Right renal cortex interstitium (tissue), 3 donors: ENCODE results near the gene ZC3H15. TPM values are rescaled to one million over a fixed set of nuclear protein-coding genes. Genes with fewer than 3 reads are reported as not detected.
"Not testable (repeated sequence)": the region's sequence is repeated elsewhere in the genome, so short reads cannot be mapped to it uniquely, and the experiment has no call there.

Experiments used
- DNase-seq, 3 donors: peaks; one replicate each; pipeline ENCODE4 v3.0.0-alpha.2; 2013; ENCODE audit warnings: low read depth in 3 of 3, low spot score in 2 of 3
- polyA plus RNA-seq, 3 donors: library from polyadenylated mRNA; unstranded; fragments of 120-200 nt; gene quantifications; one replicate each; pipeline ENCODE4 v1.2.1, GENCODE V29; 2013; ENCODE audit not compliant: insufficient read length in 3 of 3

Gene ZC3H15
- polyA plus RNA-seq, 3 donors, result 117 to 136 (median 134) TPM

- DNase-seq, result peak in 2 of 3 donors; percentile 43 to 67
These were observed 889 bp downstream of the ZC3H15 start for GRCh38 chr2:186486651-186487647.

GRCh38 chr2:186493564-186494085, 7.6 kb downstream of the ZC3H15 start:
- DNase-seq, result no peak

- no peak for DNase-seq
These were observed 10.3 kb downstream of the ZC3H15 start for GRCh38 chr2:186496401-186496800.

DNA sequence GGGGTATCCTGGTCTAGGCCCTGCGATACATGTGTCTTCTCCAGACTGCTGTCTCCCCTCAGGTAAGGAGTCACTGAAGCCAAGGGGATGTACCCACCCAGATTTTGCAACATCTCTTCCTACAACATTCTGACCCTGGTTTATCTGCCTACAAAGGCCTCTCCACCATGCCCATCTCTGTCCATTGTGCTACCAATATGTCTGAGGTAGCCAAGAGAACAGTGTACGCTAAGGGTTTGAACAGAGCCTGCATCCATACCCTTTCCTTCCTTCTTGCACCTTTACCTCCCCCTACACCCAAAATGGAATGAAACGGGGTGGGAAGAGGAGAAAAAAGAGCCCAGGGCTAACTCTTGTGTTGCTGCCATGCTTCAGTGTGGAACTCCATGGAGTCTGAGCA, 11.9 kb downstream of the ZC3H15 start:
- DNase-seq, result no peak

GRCh38 chr2:186498834-186499233, 12.8 kb downstream of the ZC3H15 start:
- DNase-seq, result no peak

- no peak for DNase-seq
These were observed 18.0 kb downstream of the ZC3H15 start for GRCh38 chr2:186503827-186504606.

- DNase-seq, result no peak
These were observed 22.2 kb downstream of the ZC3H15 start for GRCh38 chr2:186508263-186508662.

DNA sequence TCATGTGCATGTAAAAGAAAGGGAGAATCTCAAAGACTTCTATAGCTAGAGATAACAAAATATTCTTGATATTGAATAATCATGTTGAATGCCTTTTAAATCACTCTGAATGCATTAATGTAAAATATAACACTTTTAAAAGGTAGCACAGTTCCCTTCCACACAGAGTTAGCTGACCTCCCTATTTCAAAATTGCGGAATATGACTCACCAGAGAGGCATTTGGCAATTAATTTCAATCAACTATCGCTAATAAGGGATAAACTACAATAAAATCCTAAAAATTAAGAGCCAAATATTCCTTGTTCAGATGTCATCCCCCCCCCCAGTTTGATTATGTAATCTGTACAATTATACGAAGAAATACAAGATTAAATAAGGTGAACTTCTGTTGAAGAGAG, 29.3 kb downstream of the ZC3H15 start:
- DNase-seq, result no peak

GRCh38 chr2:186516396-186516795, 30.3 kb downstream of the ZC3H15 start:
- no peak for DNase-seq

DNA sequence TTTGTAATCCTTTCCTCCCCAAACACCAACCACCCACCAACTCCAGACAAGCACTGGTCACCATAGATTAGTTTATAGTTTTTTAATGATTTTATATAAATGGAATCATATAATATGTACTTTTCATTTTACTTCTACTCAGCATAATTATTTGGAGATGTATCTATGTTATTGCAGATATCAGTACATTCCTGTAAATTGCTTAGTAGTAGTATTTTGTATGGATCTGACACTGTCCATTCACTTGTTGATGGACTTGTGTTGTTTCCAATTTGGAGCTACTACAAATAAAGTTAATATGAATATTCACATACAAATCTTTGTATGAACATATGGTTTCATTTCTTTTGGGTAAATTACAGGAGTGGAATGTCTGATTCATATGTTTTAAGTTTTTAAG, 31.0 kb downstream of the ZC3H15 start:
- DNase-seq, result no peak

- no peak for DNase-seq
These were observed 32.2 kb downstream of the ZC3H15 start for GRCh38 chr2:186518291-186518690.

DNA sequence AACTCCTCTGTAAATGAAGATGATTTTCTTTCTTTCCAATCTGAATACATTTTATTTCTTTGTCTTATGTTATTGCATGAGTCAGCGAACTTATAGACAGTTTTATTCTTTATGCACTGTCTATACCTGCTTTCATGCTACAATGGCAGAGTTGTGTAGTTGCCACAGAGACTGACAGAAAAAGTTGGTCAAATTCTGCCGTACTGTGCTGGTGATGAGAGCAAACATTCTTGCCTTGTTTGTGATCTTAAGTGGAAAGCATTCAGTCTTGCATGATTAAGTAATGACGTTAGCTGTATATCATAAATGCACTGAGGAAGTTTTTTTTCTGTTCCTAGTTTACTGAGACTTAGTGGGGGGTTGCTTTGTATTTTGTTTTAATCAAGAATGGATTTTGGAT, 32.9 kb downstream of the ZC3H15 start:
- no peak for DNase-seq

DNA sequence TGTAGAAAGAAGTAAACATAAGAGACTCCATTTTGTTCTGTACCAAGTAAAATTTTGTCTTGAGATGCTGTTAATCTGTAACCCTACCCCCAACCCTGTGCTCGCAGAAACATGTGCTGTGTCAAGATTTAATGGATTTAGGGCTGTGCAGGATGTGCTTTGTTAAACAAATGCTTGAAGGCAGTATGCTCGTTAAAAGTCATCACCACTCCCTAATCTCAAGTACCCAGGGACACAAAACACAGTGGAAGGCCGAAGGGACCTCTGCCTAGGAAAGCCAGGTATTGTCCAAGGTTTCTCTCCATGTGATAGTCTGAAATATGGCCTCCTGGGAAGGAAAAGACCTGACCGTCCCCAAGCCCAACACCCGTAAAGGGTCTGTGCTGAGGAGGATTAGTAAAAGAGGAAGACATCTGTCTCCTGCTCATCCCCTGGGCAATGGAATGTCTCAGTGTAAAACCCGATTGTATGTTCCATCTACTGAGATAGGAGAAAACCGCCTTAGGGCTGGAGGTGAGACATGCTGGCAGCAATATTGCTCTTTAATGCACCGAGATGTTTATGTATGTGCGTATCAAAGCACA, 35.6 kb downstream of the ZC3H15 start:
- not testable (repeated sequence) for DNase-seq

GRCh38 chr2:186522450-186522849, 36.4 kb downstream of the ZC3H15 start:
- DNase-seq, result no peak

GRCh38 chr2:186523791-186524190, 37.7 kb downstream of the ZC3H15 start:
- no peak for DNase-seq

- DNase-seq, result no peak
These were observed 40.2 kb downstream of the ZC3H15 start for GRCh38 chr2:186526281-186526680.

DNA sequence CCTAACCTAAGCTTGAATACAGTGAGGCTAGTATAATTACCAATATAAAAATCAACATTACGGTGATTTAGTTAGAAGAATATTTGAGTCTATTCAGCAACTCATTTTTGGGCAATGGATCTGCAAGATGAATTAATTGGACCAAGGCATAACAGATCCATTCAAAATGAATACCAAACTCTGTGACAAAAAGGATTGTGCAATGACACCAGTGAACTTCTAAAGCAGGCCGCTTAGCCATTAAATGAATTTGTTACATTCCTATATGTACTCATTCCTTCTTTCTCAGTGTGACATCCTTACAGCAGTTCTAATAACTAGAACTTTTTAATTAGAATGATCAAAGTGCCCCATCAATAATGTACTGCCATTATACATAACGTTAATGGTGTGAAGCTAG, 44.3 kb downstream of the ZC3H15 start:
- DNase-seq, result no peak

DNA sequence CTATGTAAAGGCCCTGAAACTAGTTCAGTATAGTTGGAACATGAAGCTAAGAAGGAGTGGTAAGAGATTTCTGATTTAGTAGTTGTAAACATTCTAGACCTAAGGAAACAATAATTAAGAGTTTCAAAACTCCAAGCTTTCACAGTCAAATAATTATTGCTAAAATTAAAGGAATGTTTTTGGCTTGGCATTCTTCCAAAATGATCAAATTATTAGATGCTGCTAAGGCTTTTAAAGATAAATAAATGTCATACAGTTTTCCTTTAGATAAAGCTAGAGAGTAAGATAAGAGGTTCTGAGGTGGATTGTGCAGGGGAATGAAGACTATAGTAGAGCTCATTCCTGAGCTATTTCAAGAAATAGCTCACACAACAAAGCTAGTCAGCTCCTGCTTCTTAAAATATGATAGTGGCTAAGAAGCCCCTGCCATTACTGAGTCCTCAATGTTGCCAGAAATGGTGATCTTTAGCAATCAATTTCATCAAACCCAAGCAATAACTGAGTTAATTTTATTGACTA, 45.3 kb downstream of the ZC3H15 start:
- no peak for DNase-seq

- no peak for DNase-seq
These were observed 46.8 kb downstream of the ZC3H15 start for GRCh38 chr2:186532891-186533290.

DNA sequence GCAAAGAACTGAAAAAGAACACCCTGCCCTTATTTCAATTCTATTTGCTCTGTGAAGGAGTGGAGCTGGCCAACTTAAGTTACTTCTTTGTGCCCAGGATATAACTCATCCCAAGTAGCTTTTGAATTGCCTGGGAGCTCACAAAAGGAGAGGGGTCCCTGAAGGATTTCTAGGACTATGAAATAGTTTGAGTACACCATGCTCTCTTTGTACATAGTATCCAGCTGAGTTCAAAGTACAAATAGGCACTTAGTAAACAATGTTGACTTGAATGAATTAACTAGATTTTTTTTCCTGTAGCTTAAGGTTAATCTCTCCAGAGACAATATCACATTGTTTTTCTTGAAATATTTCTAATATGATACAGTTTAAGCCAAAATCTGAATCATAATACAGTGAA, 47.7 kb downstream of the ZC3H15 start:
- DNase-seq, result no peak

DNA sequence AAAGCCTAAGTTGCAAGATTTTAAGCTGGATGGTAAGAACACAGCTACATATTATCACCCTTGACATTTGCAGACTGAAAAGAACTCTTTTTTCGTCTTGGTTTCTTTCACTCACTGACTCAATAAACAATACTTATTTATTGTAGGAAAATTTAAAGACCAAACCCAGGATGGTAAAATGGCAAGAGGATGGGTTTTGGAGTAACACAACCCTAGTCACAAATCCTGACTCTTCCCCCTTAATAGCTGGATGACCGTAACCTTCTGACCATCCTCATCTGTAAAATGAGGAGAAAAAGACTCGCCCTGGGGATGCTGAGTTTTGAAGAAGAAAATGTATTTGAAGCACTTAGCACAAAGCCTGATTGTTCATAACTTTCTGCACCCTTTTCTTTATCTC, 48.3 kb downstream of the ZC3H15 start:
- no peak for DNase-seq
